Panc1 (cell line): Measurements from ENCODE around the gene KNSTRN. TPM values are rescaled to one million over a fixed set of nuclear protein-coding genes. Genes with fewer than 3 reads are reported as not detected.
A peak's percentile ranks its signal among the peaks of the same experiment; 100 is the strongest.

Source experiments
- ATAC-seq: fragments of 200-7000 bp; cut with Tn5 transposase; 2 replicates; pipeline ENCODE4 v1.9.1; 2020; ENCODE audit warnings: mild to moderate bottlenecking, moderate library complexity
- BruUV-seq: library from RNA; stranded (reverse); fragments of 400-500 nt; replicated peaks from 2 replicates; lab custom pipeline; 2021; lab: Mats Ljungman, UMichigan
- CTCF ChIA-PET: fragments of 300-600 bp; sonication (Branson Sonifier 250); formaldehyde crosslinking; loops from one replicate; lab custom pipeline; 2022; ENCODE audit warnings: antibody characterized with exemption; lab: Charles Lee
- POLR2A ChIA-PET: fragments of 300-600 bp; sonication (Branson Sonifier 250); formaldehyde crosslinking; loops from one replicate; lab custom pipeline; 2022; ENCODE audit warnings: antibody characterized with exemption; lab: Charles Lee
- DNase-seq: peaks from one replicate; pipeline ENCODE4 v3.0.0-alpha.2; 2010; ENCODE audit warnings: low read depth, low spot score
- H3K27ac ChIP-seq: 2 replicates; pipeline ENCODE4 v1.5.1; 2011; ENCODE audit warnings: mild to moderate bottlenecking, low read length, inconsistent platforms
- H3K27me3 ChIP-seq: fragments of 200-500 bp; sonication (Bioruptor generic); 2 replicates; pipeline ENCODE4 v1.6.0; 2014; ENCODE audit warnings: low read length, inconsistent platforms; ENCODE audit not compliant: control insufficient read depth, insufficient read depth
- H3K36me3 ChIP-seq: fragments of 200-500 bp; sonication (Bioruptor generic); 2 replicates; pipeline ENCODE4 v1.5.1; 2014; ENCODE audit warnings: inconsistent platforms, mild to moderate bottlenecking, low read length, moderate library complexity; ENCODE audit not compliant: control insufficient read depth, insufficient read depth
- H3K4me1 ChIP-seq: 2 replicates; pipeline ENCODE4 v1.5.1; 2011; ENCODE audit warnings: inconsistent platforms, mild to moderate bottlenecking, low read length, moderate library complexity; ENCODE audit not compliant: control insufficient read depth, insufficient read depth
- H3K4me3 ChIP-seq, 2 experiments: 2 replicates each; pipeline ENCODE4 v1.5.1; 2011 to 2012; ENCODE audit warnings: low read depth in 2 of 2, low read length in 2 of 2, mild to moderate bottlenecking in 2 of 2, inconsistent platforms in 1 of 2, moderate library complexity in 1 of 2
- H3K9me3 ChIP-seq: fragments of 200-500 bp; sonication (Bioruptor generic); 2 replicates; pipeline ENCODE4 v1.5.1; 2014; ENCODE audit warnings: low read depth, mild to moderate bottlenecking, inconsistent platforms, low read length, moderate library complexity; ENCODE audit not compliant: control insufficient read depth, insufficient read depth
- CTCF ChIP-seq: fragments of 450-650 bp; IDR thresholded peaks from 2 replicates; pipeline ENCODE4 v1.5.1; 2017; ENCODE audit warnings: mild to moderate bottlenecking
- POLR2AphosphoS5 ChIP-seq: IDR thresholded peaks from 2 replicates; pipeline ENCODE4 v1.6.1; 2012; ENCODE audit warnings: mild to moderate bottlenecking, low read depth, low read length, moderate library complexity
- REST ChIP-seq, 2 experiments: IDR thresholded peaks; 2 replicates each; pipeline ENCODE4 v1.6.1; 2011 to 2012; ENCODE audit warnings: low read depth in 2 of 2, control low read depth in 1 of 2, low read length in 1 of 2, mild to moderate bottlenecking in 1 of 2, moderate library complexity in 1 of 2; ENCODE audit not compliant: insufficient read depth in 1 of 2
- SIN3A ChIP-seq: IDR thresholded peaks from 2 replicates; pipeline ENCODE4 v1.6.1; 2012; ENCODE audit warnings: low read depth, mild to moderate bottlenecking, low read length, moderate library complexity, borderline replicate concordance; ENCODE audit not compliant: insufficient read depth
- TCF7L2 ChIP-seq: IDR thresholded peaks from 2 replicates; pipeline ENCODE4 v1.6.1; 2011; ENCODE audit warnings: mild to moderate bottlenecking, low read depth, low read length, inconsistent platforms
- in situ Hi-C: cut with HindIII; loops from 2 replicates; pipeline ENCODE4 v1.10.0; 2016; ENCODE audit warnings: low sequenced_read_pairs, low pct_unique_long_range_greater_than_20kb
- intact Hi-C: fragments of 100-400 bp; cut with micrococcal nuclease; formaldehyde crosslinking; loops from one replicate; pipeline ENCODE4 v1.10.0; 2022; ENCODE audit not compliant: unreplicated experiment
- total RNA-seq: library from RNA; stranded (reverse); gene quantifications from one replicate; pipeline ENCODE4 v1.2.1, GENCODE V29; 2021; ENCODE audit not compliant: unreplicated experiment

Gene KNSTRN
- total RNA-seq, 1 experiment from 2014 or later = 74.6 TPM

GRCh38 chr15:40379374-40379773 lies 3.1 kb upstream of the KNSTRN start:
- no peak overlapping the region for H3K4me3 ChIP-seq
- H3K9me3 ChIP-seq = no peaks in the 10 kb centered on the region
- intact Hi-C loops (no loop called here), in situ Hi-C loops (no loop called here)
- ATAC-seq (no peak), DNase-seq (no peak)
- ChIA-PET POLR2A (no interaction called here), CTCF (no interaction called here)
- BruUV-seq = no TSS peak
- H3K36me3 ChIP-seq = 0 out of 2 replicates have a peak, but pooled peaks cover 3% of the 10 kb centered on the region
- TF ChIP-seq CTCF (no peak), REST (IDR thresholded peaks at IDR 0.05; ENCODE audit: insufficient read depth in 1 of 2, low read depth in 2 of 2, low read length in 1 of 2) (no peak), POLR2AphosphoS5 (no peak)
- no peaks in the 10 kb centered on the region for H3K27me3 ChIP-seq
- no peak overlapping the region for H3K27ac ChIP-seq
- peaks cover 11% of the 10 kb centered on the region; the same call in 1 of the 2 replicates for H3K4me1 ChIP-seq

GRCh38 chr15:40379853-40380252 lies 2.7 kb upstream of the KNSTRN start:
- peaks cover 14% of the 10 kb centered on the region; the same call in 1 of the 2 replicates for H3K4me1 ChIP-seq
- in situ Hi-C loops (no loop called here), intact Hi-C loops (no loop called here)
- ChIA-PET CTCF (no interaction called here), POLR2A (no interaction called here)
- TF ChIP-seq TCF7L2 (no peak), CTCF (no peak), SIN3A (no peak), REST (IDR thresholded peaks at IDR 0.05; ENCODE audit: insufficient read depth in 1 of 2, low read depth in 2 of 2, low read length in 1 of 2) (no peak), POLR2AphosphoS5 (no peak; the same call in 1 of the 2 replicates)
- no peak overlapping the region for H3K27ac ChIP-seq
- H3K4me3 ChIP-seq = no peak overlapping the region
- DNase-seq (peak; percentile 61), ATAC-seq (peak; percentile 53)
- no peaks in the 10 kb centered on the region for H3K27me3 ChIP-seq
- peaks cover 5% of the 10 kb centered on the region; the same call in 1 of the 2 replicates for H3K36me3 ChIP-seq
- no peaks in the 10 kb centered on the region for H3K9me3 ChIP-seq
- BruUV-seq = no TSS peak
